H9 (cell line): ENCODE measurements around the gene MAP1B. TPM values are rescaled to one million over a fixed set of nuclear protein-coding genes. Genes with fewer than 3 reads are reported as not detected.

ENCODE experiments used
- DNase-seq: peaks from one replicate; pipeline ENCODE4 v3.0.0-alpha.2; 2017
- H2AFZ ChIP-seq: one replicate; pipeline ENCODE4 v1.6.1; 2013; ENCODE audit warnings: mild to moderate bottlenecking, low read length, control low read depth, moderate library complexity
- H2AK5ac ChIP-seq: 2 replicates; pipeline ENCODE4 v1.6.1; 2013; ENCODE audit warnings: low read length, control low read depth, mixed read lengths; ENCODE audit not compliant: insufficient read length
- H2BK120ac ChIP-seq: one replicate; pipeline ENCODE4 v1.6.1; 2013; ENCODE audit warnings: low read depth, mild to moderate bottlenecking, low read length, control low read depth, inconsistent platforms; ENCODE audit not compliant: poor library complexity, severe bottlenecking
- H2BK12ac ChIP-seq: 2 replicates; pipeline ENCODE4 v1.6.1; 2013; ENCODE audit warnings: low read length, control low read depth, mixed read lengths, low read depth; ENCODE audit not compliant: insufficient read length
- H2BK15ac ChIP-seq: 2 replicates; pipeline ENCODE4 v1.6.1; 2013; ENCODE audit warnings: low read depth, low read length, control low read depth
- H2BK20ac ChIP-seq: one replicate; pipeline ENCODE4 v1.6.1; 2013; ENCODE audit warnings: low read depth, mild to moderate bottlenecking, low read length, control low read depth, inconsistent platforms; ENCODE audit not compliant: poor library complexity, severe bottlenecking
- H2BK5ac ChIP-seq: 2 replicates; pipeline ENCODE4 v1.6.1; 2013; ENCODE audit warnings: low read length, control low read depth, mixed read lengths; ENCODE audit not compliant: insufficient read length
- H3K14ac ChIP-seq: 2 replicates; pipeline ENCODE4 v1.6.1; 2013; ENCODE audit warnings: low read length, control low read depth; ENCODE audit not compliant: insufficient read depth
- H3K18ac ChIP-seq: 2 replicates; pipeline ENCODE4 v1.6.1; 2013; ENCODE audit warnings: low read depth, mild to moderate bottlenecking, mixed read lengths, low read length, control low read depth; ENCODE audit not compliant: insufficient read length
- H3K23ac ChIP-seq: 2 replicates; pipeline ENCODE4 v1.6.1; 2013; ENCODE audit warnings: low read length, control low read depth, mixed read lengths, low read depth; ENCODE audit not compliant: insufficient read length
- H3K23me2 ChIP-seq: 2 replicates; pipeline ENCODE4 v1.6.1; 2013; ENCODE audit warnings: low read depth, mild to moderate bottlenecking, mixed read lengths, low read length, control low read depth; ENCODE audit not compliant: insufficient read length, poor library complexity, severe bottlenecking
- H3K27ac ChIP-seq: 2 replicates; pipeline ENCODE4 v1.5.1; 2013; ENCODE audit warnings: low read length, control low read depth, mixed read lengths, low read depth; ENCODE audit not compliant: insufficient read length
- H3K27me3 ChIP-seq: 2 replicates; pipeline ENCODE4 v1.6.1; 2013; ENCODE audit warnings: low read length, control low read depth, inconsistent platforms; ENCODE audit not compliant: insufficient read depth
- H3K4ac ChIP-seq: 2 replicates; pipeline ENCODE4 v1.6.1; 2013; ENCODE audit warnings: low read depth, mild to moderate bottlenecking, control low read depth, inconsistent platforms, low read length, moderate library complexity
- H3K4me1 ChIP-seq: 2 replicates; pipeline ENCODE4 v1.6.1; 2013; ENCODE audit warnings: low read length, control low read depth, inconsistent platforms; ENCODE audit not compliant: insufficient read depth
- H3K4me2 ChIP-seq: 2 replicates; pipeline ENCODE4 v1.6.1; 2013; ENCODE audit warnings: low read length, control low read depth, mixed read lengths; ENCODE audit not compliant: insufficient read length, insufficient read depth
- H3K56ac ChIP-seq: 2 replicates; pipeline ENCODE4 v1.6.1; 2013; ENCODE audit warnings: low read depth, mild to moderate bottlenecking, mixed read lengths, low read length, control low read depth; ENCODE audit not compliant: insufficient read length
- H3K79me1 ChIP-seq: 2 replicates; pipeline ENCODE4 v1.6.1; 2013; ENCODE audit warnings: low read depth, mild to moderate bottlenecking, moderate library complexity, low read length, control low read depth, inconsistent platforms; ENCODE audit not compliant: insufficient read depth, poor library complexity, severe bottlenecking
- H3K79me2 ChIP-seq: 2 replicates; pipeline ENCODE4 v1.6.1; 2013; ENCODE audit warnings: low read length, control low read depth, inconsistent platforms; ENCODE audit not compliant: insufficient read depth
- H3K9ac ChIP-seq: 2 replicates; pipeline ENCODE4 v1.6.1; 2013; ENCODE audit warnings: low read length, control low read depth, mixed read lengths; ENCODE audit not compliant: insufficient read length; ENCODE audit errors: extremely low read depth
- H3K9me3 ChIP-seq: one replicate; pipeline ENCODE4 v1.6.1; 2013; ENCODE audit warnings: low read depth, low read length, inconsistent platforms; ENCODE audit not compliant: control insufficient read depth
- H3T11ph ChIP-seq: one replicate; pipeline ENCODE4 v1.6.1; 2013; ENCODE audit warnings: mild to moderate bottlenecking, low read length, control low read depth, inconsistent platforms
- H4K20me1 ChIP-seq: one replicate; pipeline ENCODE4 v1.6.1; 2013; ENCODE audit not compliant: control insufficient read depth, insufficient read length, insufficient read depth
- H4K5ac ChIP-seq: 2 replicates; pipeline ENCODE4 v1.6.1; 2013; ENCODE audit warnings: low read depth, mild to moderate bottlenecking, mixed read lengths, low read length, control low read depth; ENCODE audit not compliant: insufficient read length
- H4K8ac ChIP-seq: replicated peaks from 2 replicates; pipeline ENCODE4 v1.6.1; 2013; ENCODE audit warnings: low read length, control low read depth, mixed read lengths, low read depth; ENCODE audit not compliant: insufficient read length
- H4K91ac ChIP-seq: 2 replicates; pipeline ENCODE4 v1.6.1; 2013; ENCODE audit warnings: low read depth, mild to moderate bottlenecking, moderate library complexity, mixed read lengths, low read length, control low read depth; ENCODE audit not compliant: insufficient read length
- H3K27ac Mint-ChIP-seq, 3 experiments: 2 replicates in 2 of 3; 3 replicates in 1 of 3; pipeline ENCODE4 v1.8.0; 2020 to 2021; ENCODE audit warnings: mixed read lengths in 3 of 3, mild to moderate bottlenecking in 1 of 3, moderate library complexity in 1 of 3
- H3K27me3 Mint-ChIP-seq: 2 replicates; pipeline ENCODE4 v1.8.0; 2021; ENCODE audit warnings: low read depth, mild to moderate bottlenecking, moderate library complexity, mixed read lengths
- H3K36me3 Mint-ChIP-seq, 3 experiments: 2 replicates in 2 of 3; 3 replicates in 1 of 3; pipeline ENCODE4 v1.8.0; 2020 to 2021; ENCODE audit warnings: low read depth in 3 of 3, mixed read lengths in 3 of 3; ENCODE audit not compliant: insufficient read depth in 1 of 3
- H3K4me1 Mint-ChIP-seq, 2 experiments: 2 replicates each; pipeline ENCODE4 v1.8.0; 2020; ENCODE audit warnings: mixed read lengths in 2 of 2
- H3K4me3 Mint-ChIP-seq, 2 experiments: 2 replicates in 1 of 2; 3 replicates in 1 of 2; pipeline ENCODE4 v1.8.0; 2020 to 2021; ENCODE audit warnings: mild to moderate bottlenecking in 2 of 2, mixed read lengths in 2 of 2, moderate library complexity in 1 of 2
- H3K9me3 Mint-ChIP-seq, 2 experiments: 2 replicates in 1 of 2; 3 replicates in 1 of 2; pipeline ENCODE4 v1.8.0; 2020; ENCODE audit warnings: mild to moderate bottlenecking in 2 of 2, mixed read lengths in 2 of 2, moderate library complexity in 1 of 2
- WGBS: extraction: QIAGEN DNeasy Blood & Tissue Kit; methylation state at CpG from one replicate; pipeline ENCODE4 v1.1.7; 2013; ENCODE audit warnings: missing lambda C conversion rate, low lambda C conversion rate, mixed read lengths; ENCODE audit not compliant: insufficient read length; ENCODE audit errors: extremely low coverage; 5-methylcytosine and 5-hydroxymethylcytosine counted together
- total RNA-seq: library from RNA; stranded (reverse); gene quantifications from 2 replicates; pipeline ENCODE4 v1.2.1, GENCODE V29; 2021
- TF ChIP-seq, protein P1 (sequence below): fragments of 200-600 bp; sonication (generic); conservative IDR thresholded peaks from 3 replicates; pipeline ENCODE4 v1.8.0; 2021; ENCODE audit warnings: antibody characterized with exemption, mild to moderate bottlenecking

MAP1B gene
- total RNA-seq, 1 experiment from 2014 or later: 67.5 TPM

DNA sequence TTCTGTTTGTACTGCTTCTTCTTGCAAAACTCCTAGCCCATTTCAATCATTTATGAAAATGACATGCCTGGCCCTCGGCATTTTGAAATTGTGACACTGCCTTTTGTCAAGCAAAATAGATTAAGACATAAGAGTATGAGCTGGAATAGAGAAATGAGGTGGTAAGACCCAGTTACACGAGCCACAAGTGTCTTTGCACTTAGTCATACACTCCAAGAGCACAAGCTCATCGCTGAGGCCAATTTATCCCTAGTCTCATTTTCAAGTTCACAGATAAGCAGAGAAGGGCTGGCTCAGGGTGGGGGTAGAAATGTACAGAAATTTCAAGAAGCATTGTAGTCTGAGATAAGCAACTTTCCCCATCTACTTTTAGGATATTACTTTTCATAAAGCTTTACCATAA, 40.6 kb upstream of the MAP1B start:
- TF ChIP-seq, protein P1, sequence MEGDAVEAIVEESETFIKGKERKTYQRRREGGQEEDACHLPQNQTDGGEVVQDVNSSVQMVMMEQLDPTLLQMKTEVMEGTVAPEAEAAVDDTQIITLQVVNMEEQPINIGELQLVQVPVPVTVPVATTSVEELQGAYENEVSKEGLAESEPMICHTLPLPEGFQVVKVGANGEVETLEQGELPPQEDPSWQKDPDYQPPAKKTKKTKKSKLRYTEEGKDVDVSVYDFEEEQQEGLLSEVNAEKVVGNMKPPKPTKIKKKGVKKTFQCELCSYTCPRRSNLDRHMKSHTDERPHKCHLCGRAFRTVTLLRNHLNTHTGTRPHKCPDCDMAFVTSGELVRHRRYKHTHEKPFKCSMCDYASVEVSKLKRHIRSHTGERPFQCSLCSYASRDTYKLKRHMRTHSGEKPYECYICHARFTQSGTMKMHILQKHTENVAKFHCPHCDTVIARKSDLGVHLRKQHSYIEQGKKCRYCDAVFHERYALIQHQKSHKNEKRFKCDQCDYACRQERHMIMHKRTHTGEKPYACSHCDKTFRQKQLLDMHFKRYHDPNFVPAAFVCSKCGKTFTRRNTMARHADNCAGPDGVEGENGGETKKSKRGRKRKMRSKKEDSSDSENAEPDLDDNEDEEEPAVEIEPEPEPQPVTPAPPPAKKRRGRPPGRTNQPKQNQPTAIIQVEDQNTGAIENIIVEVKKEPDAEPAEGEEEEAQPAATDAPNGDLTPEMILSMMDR: no peak
- H2AK5ac ChIP-seq: no peak overlapping the region
- H3K9ac ChIP-seq: no peak overlapping the region
- no peak for DNase-seq
- no peak overlapping the region for H2BK120ac ChIP-seq
- no peak overlapping the region for H3K14ac ChIP-seq
- peak overlapping the region in 2 of 3 experiments; percentile 13 to 56; a peak in 2 of 7 replicates for H3K27ac Mint-ChIP-seq
- H3K79me2 ChIP-seq: no peaks in the 10 kb centered on the region
- no peak overlapping the region for H4K5ac ChIP-seq
- H3K4me1 ChIP-seq: peaks cover 22% of the 10 kb centered on the region; the same call in 1 of the 2 replicates
- H3K4me2 ChIP-seq: no peak overlapping the region
- H3K23me2 ChIP-seq: no peaks in the 10 kb centered on the region
- no peak overlapping the region for H3K23ac ChIP-seq
- no peaks in the 10 kb centered on the region for H3K27me3 ChIP-seq
- no peak overlapping the region for H3K4ac ChIP-seq
- no peaks in the 10 kb centered on the region for H3K36me3 Mint-ChIP-seq
- no peaks in the 10 kb centered on the region for H3K9me3 ChIP-seq
- no peaks in the 10 kb centered on the region for H4K20me1 ChIP-seq
- no CpG with 5 or more reads among the region's 3 CpGs for WGBS
- H3K4me3 Mint-ChIP-seq: no peak overlapping the region; a peak in 1 of 5 replicates
- H3T11ph ChIP-seq: no peak overlapping the region
- no peak overlapping the region for H4K91ac ChIP-seq
- no peaks in the 10 kb centered on the region; the same call in 1 of the 2 replicates for H3K27me3 Mint-ChIP-seq
- H2BK20ac ChIP-seq: no peak overlapping the region
- H3K56ac ChIP-seq: no peak overlapping the region
- no peak overlapping the region for H2BK5ac ChIP-seq
- H4K8ac ChIP-seq: no peak overlapping the region
- no peaks in the 10 kb centered on the region for H3K79me1 ChIP-seq
- no peak overlapping the region for H3K27ac ChIP-seq
- H3K4me1 Mint-ChIP-seq: peaks cover 49 to 64% of the 10 kb centered on the region in 2 experiments
- H2BK15ac ChIP-seq: no peak overlapping the region
- no peak overlapping the region for H3K18ac ChIP-seq
- H2BK12ac ChIP-seq: no peak overlapping the region
- H3K9me3 Mint-ChIP-seq: no peaks in the 10 kb centered on the region; a peak in 2 of 5 replicates
- H2AFZ ChIP-seq: no peak overlapping the region
